ENCODE results near the gene KBTBD6.
"Not testable (repeated sequence)": the region's sequence is repeated elsewhere in the genome, so short reads cannot be mapped to it uniquely, and the experiment has no call there.

KBTBD6 gene

DNA sequence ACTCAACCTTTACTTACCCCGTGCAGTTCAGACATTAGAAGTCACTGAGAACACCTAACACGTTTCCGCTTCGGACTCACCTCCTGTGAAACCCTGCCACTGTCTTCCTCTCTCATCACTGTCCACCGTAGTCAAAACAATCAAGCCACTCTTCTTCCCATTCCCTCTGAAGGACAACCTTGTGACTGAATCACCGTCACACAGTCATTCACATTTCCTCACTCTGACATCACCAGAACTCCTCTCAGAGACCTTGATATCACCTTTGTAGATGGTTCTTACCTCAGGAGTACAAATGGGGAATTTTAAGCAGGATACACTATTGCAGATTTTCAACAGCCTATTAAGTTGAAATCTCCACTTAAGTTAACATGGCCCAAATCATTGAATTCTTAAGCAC lies 1.3 kb upstream of the KBTBD6 start:
- no peak for DNase-seq (ENCODE audit: low read depth in 3 of 3, low spot score in 1 of 3)

- not testable (repeated sequence) for DNase-seq (ENCODE audit: low read depth in 3 of 3, low spot score in 1 of 3)
These were observed 716 bp downstream of the KBTBD6 start for GRCh38 chr13:41131660-41132511.

DNA sequence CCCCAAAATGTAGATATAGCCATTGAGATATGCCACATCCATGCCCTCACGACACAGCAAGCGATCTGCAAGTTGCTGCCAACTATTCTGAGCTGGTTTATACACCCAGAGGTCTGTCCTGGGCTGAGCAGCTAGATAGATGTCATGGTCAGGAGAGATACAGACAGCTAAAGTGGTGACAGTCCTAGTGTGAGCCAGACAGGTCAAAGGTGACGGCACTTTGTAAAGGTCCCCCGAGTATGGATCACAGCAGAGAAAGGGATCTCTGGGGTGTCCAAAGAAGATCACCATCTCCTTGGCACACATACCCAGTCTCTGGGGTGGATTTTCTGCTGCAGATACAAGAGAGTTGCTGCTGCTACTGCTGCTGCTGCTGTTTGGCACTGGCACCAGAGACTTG lies 1.4 kb downstream of the KBTBD6 start:
- DNase-seq (ENCODE audit: low read depth in 3 of 3, low spot score in 1 of 3) = not testable (repeated sequence)

DNA sequence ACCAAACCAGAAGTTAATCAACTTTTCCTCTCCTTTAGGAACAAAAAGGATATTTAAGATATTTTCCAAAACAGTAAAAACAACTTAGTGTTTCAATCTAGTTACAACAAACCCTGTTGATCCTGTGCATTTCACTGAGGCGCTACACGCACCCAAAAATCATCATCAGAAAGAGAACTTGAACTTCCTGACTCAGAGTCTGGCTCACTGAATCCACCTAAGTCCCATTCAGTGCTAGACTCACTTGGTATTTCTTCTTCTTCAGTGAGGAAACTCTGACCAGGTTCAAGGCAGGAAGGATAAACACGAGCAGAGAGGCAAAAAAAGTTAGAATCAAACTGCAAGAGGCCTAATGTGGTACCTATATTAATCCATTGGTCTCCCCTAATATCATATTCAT lies 2.2 kb downstream of the KBTBD6 start:
- no peak for DNase-seq (ENCODE audit: low read depth in 3 of 3, low spot score in 1 of 3)

DNA sequence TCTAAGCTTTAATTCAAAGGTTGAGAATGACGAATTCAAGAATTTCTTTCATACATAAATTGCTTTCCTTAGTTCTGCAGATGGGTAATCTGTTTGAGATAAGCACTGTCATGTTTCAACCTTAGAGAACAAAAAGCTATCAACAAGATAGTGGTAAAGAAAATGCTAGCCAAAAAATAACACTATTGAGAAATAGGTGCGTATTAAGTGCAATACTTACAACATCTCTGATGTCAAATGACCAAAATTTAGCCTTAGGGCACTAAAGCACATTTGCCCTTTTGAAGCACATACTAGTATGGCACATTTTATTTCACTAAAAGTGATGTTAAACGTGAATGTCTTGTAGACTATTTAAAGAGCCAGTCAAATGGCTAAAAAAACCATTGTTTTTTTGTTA lies 4.9 kb downstream of the KBTBD6 start:
- no peak for DNase-seq (ENCODE audit: low read depth in 3 of 3, low spot score in 1 of 3)

DNA sequence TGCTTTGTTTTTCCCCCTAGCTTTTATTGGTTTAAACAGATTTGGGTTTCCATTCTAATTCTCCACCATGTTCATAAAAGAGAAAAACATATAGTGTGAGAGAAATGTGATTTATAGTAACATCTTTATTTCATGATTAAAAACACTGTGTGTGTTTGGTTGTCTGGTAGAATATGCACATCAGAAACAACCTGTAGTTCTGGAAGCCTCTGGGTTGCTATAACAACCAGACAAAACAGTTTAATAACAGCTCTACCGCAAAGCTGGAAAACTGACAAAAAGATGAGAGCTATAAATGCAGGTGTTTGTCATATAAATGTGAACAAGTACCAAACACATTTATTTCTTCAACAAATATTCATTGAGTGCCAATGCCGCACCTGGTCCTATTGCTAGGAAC lies 9.8 kb downstream of the KBTBD6 start:
- no peak for DNase-seq (ENCODE audit: low read depth in 3 of 3, low spot score in 1 of 3)

DNA sequence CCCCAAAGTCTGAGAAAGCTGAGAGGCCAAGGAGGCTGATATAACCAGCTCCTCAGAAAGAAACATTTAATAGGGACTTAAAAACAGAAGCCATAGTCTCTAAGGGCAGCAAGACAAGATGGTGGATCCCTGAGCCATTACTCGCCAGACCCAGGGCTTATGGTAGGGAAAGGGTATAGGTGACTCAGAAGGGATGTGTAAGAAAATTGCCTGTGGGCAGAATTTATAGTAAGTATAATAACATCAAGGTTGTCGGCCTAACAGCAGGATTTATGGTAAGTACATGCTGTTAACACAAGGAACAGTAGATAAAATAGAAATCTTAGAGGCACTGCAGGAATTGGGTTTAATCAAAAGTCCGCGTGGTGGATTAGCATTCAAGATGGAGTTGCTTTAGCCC lies 14.7 kb downstream of the KBTBD6 start:
- no peak for DNase-seq (ENCODE audit: low read depth in 3 of 3, low spot score in 1 of 3)

DNA sequence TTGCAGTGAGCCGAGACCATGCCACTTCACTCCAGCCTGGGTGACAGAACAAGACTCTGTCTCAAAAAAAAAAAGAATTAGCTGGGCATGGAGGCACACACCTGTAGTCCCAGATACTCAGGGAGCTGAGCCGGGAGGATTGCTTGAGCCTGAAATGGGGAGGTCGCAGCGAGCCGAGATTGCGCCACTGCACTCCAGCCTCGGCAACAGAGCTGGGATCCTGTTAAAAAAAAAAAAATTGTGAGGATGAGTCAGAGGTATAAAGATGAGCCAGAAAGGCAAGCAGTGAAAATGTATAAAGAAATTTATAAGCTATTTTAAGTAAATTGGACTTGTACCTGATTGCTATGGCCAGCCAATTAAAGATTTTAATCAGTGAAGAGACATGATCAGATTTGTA lies 21.1 kb downstream of the KBTBD6 start:
- DNase-seq (ENCODE audit: low read depth in 3 of 3, low spot score in 1 of 3) = no peak

DNA sequence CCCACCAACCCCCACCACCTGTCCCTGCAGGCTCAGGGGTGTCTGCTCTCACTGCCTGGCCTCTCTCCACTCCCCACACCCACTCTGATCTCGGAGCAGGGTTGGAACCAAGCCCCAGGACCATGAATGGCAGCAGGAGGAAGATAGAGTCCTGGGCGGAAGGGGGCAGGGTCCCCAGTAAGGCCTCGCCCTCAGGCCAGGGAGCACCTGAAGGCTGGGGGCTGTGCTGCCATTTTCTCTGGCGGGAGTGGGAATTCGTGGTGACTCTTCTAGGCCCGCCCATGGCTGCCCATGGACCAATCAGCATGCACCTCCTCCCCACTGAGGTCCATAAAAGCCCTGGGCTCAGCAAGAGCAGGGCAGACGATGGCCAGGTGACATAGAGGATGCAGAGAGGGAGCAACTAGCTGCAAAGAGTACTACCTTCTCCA lies 25.0 kb downstream of the KBTBD6 start:
- DNase-seq (ENCODE audit: low read depth in 3 of 3, low spot score in 1 of 3) = no peak

DNA sequence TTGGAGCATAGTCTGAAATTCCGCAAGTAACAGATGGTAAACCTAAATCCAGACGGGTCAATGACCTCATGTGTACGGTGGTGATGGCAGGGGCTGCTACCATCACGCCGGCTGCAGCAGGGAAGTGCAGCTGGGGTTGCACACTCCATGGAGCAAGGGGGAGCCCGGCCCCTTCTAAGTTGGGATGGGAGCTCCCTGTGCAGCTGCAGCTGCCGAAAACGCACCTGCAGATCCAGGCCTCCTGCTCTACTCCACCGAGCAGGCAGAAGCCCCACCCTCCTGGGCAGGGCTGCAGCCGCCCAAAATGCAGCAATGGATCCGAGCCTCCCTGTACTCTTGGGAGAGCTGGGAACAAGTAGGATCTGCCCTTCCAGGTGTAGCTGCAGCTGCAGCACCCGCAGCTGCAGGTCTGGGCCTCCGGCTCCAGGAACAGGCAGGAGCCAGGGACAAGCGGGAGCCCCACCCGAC lies 25.5 kb downstream of the KBTBD6 start:
- DNase-seq (ENCODE audit: low read depth in 3 of 3, low spot score in 1 of 3) = no peak

DNA sequence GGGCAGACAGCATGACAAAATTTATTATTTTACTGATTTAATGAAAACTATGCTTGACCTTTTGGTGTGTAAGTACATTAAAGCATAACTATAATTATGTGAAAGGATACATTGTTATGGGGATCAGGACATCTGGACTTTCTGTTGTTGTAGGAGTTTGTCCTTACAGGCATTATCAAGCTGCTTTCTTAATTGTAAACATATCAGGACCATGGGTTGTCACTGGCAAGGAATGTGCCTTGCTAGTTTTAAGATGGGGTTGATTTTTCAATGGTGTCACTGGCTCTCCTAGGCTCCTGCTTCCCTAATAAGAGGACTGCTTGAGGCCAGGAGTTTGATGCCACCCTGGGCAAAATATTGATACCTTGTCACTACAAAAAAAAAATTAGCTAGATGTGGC lies 32.6 kb downstream of the KBTBD6 start:
- no peak for DNase-seq (ENCODE audit: low read depth in 3 of 3, low spot score in 1 of 3)

DNA sequence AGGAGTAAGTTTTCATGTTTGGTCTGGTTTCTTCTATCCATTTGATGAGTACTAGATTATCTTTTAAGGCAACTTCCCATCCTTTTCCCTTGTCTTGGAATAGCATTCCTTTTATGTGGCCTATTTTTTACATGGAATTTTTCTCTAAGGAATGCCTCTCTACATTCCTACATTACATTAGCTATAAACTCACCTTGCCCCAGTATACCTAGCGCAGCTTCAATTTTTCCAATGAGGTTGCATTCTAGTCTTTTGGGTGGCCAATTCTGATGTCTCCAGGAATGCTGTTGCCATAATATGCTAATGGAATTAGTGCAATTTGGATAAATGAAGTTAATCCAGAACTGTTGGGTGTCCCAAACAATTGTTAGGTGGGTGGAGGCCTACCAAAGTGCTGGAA lies 33.8 kb downstream of the KBTBD6 start:
- DNase-seq (ENCODE audit: low read depth in 3 of 3, low spot score in 1 of 3) = no peak

- DNase-seq (ENCODE audit: low read depth in 3 of 3, low spot score in 1 of 3) = not testable (repeated sequence)
These were observed 36.9 kb downstream of the KBTBD6 start for GRCh38 chr13:41095681-41096080.

- no peak for DNase-seq (ENCODE audit: low read depth in 3 of 3, low spot score in 1 of 3)
These were observed 46.5 kb downstream of the KBTBD6 start for GRCh38 chr13:41085961-41086585.

- no peak for DNase-seq (ENCODE audit: low read depth in 3 of 3, low spot score in 1 of 3)
These were observed 52.9 kb downstream of the KBTBD6 start for GRCh38 chr13:41079725-41080124.
